Measurements from ENCODE around the gene CCDC30. TPM values are rescaled to one million over a fixed set of nuclear protein-coding genes. Genes with fewer than 3 reads are reported as not detected.
"Not testable (repeated sequence)": the region's sequence is repeated elsewhere in the genome, so short reads cannot be mapped to it uniquely, and the experiment has no call there.

Gene CCDC30
- total RNA-seq, 4 donors from 2014 or later: 1.8 to 29.4 (median 7.4) TPM

DNA sequence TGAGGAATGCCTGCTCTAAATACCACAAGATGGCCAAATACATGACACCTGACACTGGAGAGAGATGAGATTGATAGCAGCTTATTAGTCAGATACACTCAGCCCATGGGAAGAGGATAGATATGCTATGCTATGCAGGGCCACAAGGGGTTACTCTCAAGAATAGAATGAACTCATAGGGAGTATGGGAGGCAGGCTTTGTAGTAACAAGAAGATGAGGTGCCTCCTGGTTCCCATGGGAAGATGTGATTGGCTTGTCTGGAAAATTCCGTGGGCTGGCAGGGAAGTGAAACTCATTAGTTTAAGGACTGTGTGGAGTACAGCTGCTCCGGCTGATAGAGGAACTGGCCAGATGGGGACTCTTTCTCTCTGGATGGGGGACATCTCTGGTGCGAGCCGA lies 16.5 kb downstream of the CCDC30 start:
- no peak for TF ChIP-seq POLR2A (IDR thresholded peaks at IDR 0.05)
- TF ChIP-seq, protein P1, sequence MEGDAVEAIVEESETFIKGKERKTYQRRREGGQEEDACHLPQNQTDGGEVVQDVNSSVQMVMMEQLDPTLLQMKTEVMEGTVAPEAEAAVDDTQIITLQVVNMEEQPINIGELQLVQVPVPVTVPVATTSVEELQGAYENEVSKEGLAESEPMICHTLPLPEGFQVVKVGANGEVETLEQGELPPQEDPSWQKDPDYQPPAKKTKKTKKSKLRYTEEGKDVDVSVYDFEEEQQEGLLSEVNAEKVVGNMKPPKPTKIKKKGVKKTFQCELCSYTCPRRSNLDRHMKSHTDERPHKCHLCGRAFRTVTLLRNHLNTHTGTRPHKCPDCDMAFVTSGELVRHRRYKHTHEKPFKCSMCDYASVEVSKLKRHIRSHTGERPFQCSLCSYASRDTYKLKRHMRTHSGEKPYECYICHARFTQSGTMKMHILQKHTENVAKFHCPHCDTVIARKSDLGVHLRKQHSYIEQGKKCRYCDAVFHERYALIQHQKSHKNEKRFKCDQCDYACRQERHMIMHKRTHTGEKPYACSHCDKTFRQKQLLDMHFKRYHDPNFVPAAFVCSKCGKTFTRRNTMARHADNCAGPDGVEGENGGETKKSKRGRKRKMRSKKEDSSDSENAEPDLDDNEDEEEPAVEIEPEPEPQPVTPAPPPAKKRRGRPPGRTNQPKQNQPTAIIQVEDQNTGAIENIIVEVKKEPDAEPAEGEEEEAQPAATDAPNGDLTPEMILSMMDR (IDR thresholded peaks at IDR 0.05): no peak
- DNase-seq: no peak
- no peaks in the 10 kb centered on the region for H3K9me3 ChIP-seq
- no peaks in the 10 kb centered on the region for H3K27me3 ChIP-seq
- no peak overlapping the region for H3K4me3 ChIP-seq
- no peaks in the 10 kb centered on the region for H3K4me1 ChIP-seq
- no peaks in the 10 kb centered on the region for H3K36me3 ChIP-seq
- H3K27ac ChIP-seq: no peak overlapping the region

DNA sequence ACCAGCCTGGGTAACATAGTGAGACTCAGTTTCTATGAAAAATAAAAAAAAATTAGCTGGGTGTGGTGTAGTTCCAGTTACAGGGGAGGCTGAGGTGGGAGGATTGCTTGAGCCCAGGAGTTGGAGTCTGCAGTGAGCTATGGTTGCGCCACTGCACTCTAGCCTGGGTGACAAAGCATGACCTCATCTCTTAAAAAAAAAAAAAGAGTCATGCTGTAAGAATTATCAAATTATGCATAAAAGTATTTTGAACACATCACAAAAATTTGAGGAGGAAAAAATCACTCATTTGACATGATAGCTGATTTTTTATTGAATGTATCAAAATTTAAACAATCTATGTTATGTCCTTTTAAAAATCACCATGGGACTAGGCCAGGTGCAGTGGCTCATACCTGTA lies 17.8 kb downstream of the CCDC30 start:
- no peak overlapping the region for H3K27ac ChIP-seq
- no peaks in the 10 kb centered on the region for H3K27me3 ChIP-seq
- no peaks in the 10 kb centered on the region for H3K36me3 ChIP-seq
- TF ChIP-seq, protein P1 (IDR thresholded peaks at IDR 0.05): no peak
- no peaks in the 10 kb centered on the region for H3K4me1 ChIP-seq
- no peak for DNase-seq
- H3K9me3 ChIP-seq: no peaks in the 10 kb centered on the region
- no peak overlapping the region for H3K4me3 ChIP-seq

DNA sequence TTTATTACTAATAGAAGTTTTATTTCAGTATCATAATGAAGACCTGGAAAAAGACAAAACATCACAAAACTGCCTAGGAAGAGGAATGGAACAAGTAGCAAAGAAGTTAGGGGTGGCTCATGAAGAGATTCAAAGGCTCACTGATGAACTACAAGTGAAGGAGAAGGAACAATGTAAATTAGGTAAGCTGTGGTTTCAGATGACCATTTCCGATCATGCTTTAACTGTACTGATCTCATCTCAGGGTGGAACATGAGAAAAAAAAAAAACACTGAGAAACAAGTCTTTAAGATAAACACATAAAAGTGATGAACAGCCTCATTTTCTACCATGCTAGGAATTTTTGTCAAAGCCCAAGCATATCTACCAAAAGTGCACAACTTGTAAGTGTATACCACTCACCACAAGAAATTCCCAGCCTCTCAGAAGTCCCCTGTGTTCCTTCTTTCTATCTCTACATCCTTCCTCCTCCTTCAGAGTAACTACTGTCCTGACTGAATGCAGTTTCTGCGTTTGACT lies 19.6 kb downstream of the CCDC30 start:
- TF ChIP-seq, protein P1 (IDR thresholded peaks at IDR 0.05): no peak
- no peak for TF ChIP-seq POLR2A (IDR thresholded peaks at IDR 0.05)
- no peaks in the 10 kb centered on the region for H3K36me3 ChIP-seq
- H3K27ac ChIP-seq: no peak overlapping the region
- no peaks in the 10 kb centered on the region for H3K4me1 ChIP-seq
- no peak overlapping the region for H3K4me3 ChIP-seq
- no peaks in the 10 kb centered on the region for H3K9me3 ChIP-seq
- H3K27me3 ChIP-seq: no peaks in the 10 kb centered on the region
- no peak for DNase-seq

DNA sequence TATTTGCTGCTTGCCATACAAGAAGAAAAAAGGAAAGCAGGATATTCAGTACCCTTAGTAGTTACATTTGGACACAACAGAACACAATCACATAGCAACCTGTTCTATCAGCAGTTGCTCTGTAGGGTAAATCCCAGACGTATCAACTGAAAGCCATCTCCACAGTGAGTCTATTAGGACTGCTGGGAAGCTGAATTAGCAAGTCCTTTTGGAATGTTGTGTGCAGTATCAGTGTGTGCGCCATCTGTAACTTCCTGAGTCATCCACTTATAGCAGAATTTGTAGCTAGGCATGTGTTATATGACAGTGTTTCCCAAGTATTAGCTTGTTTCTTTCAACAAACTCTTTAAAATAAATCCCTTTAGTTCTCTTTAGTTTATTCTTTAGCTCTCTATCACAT lies 21.3 kb downstream of the CCDC30 start:
- Histone ChIP-seq H3K27ac (no peak overlapping the region), H3K4me3 (no peak overlapping the region), H3K36me3 (no peaks in the 10 kb centered on the region), H3K9me3 (no peaks in the 10 kb centered on the region), H3K27me3 (no peaks in the 10 kb centered on the region), H3K4me1 (no peaks in the 10 kb centered on the region)
- TF ChIP-seq, protein P1 (IDR thresholded peaks at IDR 0.05): no peak
- TF ChIP-seq POLR2A (IDR thresholded peaks at IDR 0.05): no peak
- no peak for DNase-seq

DNA sequence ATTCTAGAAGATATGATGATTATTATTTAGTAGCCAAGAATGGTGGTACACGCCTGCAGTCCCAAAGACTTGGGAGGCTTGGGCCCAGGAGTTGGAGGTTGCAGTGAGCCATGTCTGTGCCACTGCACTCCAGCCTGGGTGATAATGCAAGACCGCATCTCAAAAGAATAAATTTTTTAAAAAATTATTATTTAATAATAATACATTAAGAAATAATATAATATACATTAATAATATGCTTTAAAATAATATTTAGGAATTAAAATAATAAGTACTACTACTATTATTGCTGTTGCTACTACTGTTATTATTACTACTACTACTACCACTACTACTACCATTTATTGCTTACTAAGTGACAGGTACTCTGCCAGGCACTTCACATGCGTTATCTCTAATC lies 27.2 kb downstream of the CCDC30 start:
- no peak overlapping the region for H3K4me3 ChIP-seq
- TF ChIP-seq, protein P1 (IDR thresholded peaks at IDR 0.05): no peak
- TF ChIP-seq POLR2A (IDR thresholded peaks at IDR 0.05): no peak
- no peaks in the 10 kb centered on the region for H3K9me3 ChIP-seq
- H3K27me3 ChIP-seq: no peaks in the 10 kb centered on the region
- no peaks in the 10 kb centered on the region for H3K36me3 ChIP-seq
- H3K4me1 ChIP-seq: no peaks in the 10 kb centered on the region
- H3K27ac ChIP-seq: no peak overlapping the region
- DNase-seq: no peak

DNA sequence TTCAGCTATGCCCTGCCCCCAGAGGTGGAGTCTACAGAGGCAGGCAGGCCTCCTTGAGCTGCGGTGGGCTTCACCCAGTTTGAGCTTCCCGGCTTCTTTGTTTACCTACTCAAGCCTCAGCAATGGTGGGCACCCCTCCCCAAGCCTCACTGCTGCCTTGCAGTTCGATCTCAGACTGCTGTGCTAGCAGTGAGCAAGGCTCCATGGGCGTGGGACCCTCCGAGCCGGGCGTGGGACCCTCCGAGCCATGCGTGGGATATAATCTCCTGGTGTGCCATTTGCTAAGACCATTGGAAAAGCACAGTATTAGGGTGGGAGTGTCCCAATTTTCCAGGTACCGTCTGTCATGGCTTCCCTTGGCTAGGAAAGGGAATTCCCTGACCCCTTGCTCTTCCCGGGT lies 38.9 kb downstream of the CCDC30 start:
- H3K27me3 ChIP-seq, H3K27ac ChIP-seq, H3K36me3 ChIP-seq, DNase-seq, H3K4me3 ChIP-seq, H3K4me1 ChIP-seq: not testable (repeated sequence)
- H3K9me3 ChIP-seq: peaks cover 0 to 16% (median 4%) of the 10 kb centered on the region in 4 donors
